Stomach (tissue), 4 donors: ENCODE data around the gene GMDS.

Source experiments
- EP300 ChIP-seq: sonication (generic); formaldehyde crosslinking; IDR thresholded peaks from one replicate; pipeline ENCODE4 v1.6.1; 2017; ENCODE audit warnings: antibody characterized with exemption
- POLR2A ChIP-seq, 4 donors: fragments of 450-650 bp; IDR thresholded peaks; one replicate each; pipeline ENCODE4 v1.6.1; 2016; ENCODE audit warnings: antibody characterized with exemption in 4 of 4, control low read depth in 2 of 4, mild to moderate bottlenecking in 1 of 4, moderate library complexity in 1 of 4
- POLR2AphosphoS5 ChIP-seq, 3 donors: sonication (generic); formaldehyde crosslinking; IDR thresholded peaks; one replicate each; pipeline ENCODE4 v1.6.1; 2016; ENCODE audit warnings: antibody characterized with exemption in 3 of 3
- TF ChIP-seq, protein P1 (sequence below), 7 experiments: fragments of 450-650 bp in 4 of 7; fragments of 200-600 bp in 3 of 7; sonication (generic) in 3 of 7; IDR thresholded peaks; one replicate each; pipeline ENCODE4 v1.5.1; 2016 to 2019; ENCODE audit warnings: antibody characterized with exemption in 7 of 7, control low read depth in 2 of 7, mild to moderate bottlenecking in 1 of 7

DNA sequence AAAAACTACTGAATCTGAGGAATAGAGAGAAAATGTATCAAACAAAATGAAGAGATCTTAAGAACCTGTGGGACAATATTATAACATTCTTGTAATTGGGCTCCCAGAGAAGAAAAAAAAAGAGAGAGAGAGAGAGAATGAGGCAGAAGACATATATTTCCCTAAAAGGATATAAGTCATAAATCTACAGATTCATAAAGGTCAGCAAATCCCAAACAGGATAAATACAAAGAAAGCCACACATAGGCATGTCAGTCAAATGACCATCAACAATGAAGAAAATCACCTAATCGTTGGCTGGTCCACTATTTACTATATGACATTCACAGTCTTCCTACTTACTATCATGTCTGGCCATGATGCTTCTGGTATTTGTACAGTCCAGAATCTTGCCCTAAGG lies 190.3 kb downstream of the GMDS start:
- TF ChIP-seq, protein P1, sequence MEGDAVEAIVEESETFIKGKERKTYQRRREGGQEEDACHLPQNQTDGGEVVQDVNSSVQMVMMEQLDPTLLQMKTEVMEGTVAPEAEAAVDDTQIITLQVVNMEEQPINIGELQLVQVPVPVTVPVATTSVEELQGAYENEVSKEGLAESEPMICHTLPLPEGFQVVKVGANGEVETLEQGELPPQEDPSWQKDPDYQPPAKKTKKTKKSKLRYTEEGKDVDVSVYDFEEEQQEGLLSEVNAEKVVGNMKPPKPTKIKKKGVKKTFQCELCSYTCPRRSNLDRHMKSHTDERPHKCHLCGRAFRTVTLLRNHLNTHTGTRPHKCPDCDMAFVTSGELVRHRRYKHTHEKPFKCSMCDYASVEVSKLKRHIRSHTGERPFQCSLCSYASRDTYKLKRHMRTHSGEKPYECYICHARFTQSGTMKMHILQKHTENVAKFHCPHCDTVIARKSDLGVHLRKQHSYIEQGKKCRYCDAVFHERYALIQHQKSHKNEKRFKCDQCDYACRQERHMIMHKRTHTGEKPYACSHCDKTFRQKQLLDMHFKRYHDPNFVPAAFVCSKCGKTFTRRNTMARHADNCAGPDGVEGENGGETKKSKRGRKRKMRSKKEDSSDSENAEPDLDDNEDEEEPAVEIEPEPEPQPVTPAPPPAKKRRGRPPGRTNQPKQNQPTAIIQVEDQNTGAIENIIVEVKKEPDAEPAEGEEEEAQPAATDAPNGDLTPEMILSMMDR (IDR thresholded peaks at IDR 0.05): no peak
- TF ChIP-seq EP300 (no peak), POLR2AphosphoS5 (IDR thresholded peaks at IDR 0.05) (no peak), POLR2A (IDR thresholded peaks at IDR 0.05) (no peak)
